Measurements from ENCODE around the gene EPHA6.
A peak's percentile ranks its signal among the peaks of the same experiment; 100 is the strongest.

Gene EPHA6

GRCh38 chr3:97721446-97721845, 907.1 kb downstream of the EPHA6 start:
- no peak for DNase-seq

- DNase-seq, result no peak
These were observed 922.5 kb downstream of the EPHA6 start for GRCh38 chr3:97736928-97737327.

DNA sequence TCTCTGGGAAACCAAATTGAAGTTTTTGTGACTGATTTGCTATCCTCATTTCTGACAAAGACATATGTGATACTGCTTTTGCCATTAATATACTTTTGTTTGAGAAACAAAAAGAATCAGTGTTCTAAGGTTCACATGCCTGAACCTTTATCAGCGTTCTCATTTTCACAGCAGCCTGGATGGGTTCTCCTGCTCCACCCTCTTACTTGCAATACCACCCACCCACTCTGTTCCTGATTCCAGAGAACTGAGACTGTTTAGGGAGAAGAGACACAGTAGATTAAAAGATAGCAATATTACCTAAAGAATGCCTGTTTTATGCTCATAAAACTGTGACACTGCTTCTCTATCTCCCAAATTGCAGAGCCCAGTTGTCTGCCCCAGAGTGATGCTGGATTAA, 924.4 kb downstream of the EPHA6 start:
- DNase-seq, result no peak

DNA sequence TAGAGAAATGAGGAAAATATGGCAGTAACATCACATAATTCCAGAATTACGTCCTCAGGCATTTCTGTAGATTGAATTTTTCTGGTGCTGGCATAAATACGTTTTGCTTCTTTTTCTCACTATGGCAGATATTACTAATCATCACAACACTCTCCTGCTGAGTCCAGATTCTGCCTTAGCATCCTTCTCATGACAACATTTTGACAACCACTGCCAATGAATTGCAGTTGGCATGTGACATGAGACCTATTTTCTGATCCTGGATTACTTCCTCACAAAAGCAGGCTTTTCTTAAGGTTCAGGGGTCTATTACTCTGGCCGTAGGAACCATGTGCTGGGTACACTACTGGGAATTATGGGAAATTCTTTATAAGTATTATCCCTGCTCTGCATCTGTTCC, 927.6 kb downstream of the EPHA6 start:
- DNase-seq, result no peak

- DNase-seq, result no peak
These were observed 929.9 kb downstream of the EPHA6 start for GRCh38 chr3:97744289-97744688.

GRCh38 chr3:97763586-97764406, 949.4 kb downstream of the EPHA6 start:
- DNase-seq, result no peak

DNA sequence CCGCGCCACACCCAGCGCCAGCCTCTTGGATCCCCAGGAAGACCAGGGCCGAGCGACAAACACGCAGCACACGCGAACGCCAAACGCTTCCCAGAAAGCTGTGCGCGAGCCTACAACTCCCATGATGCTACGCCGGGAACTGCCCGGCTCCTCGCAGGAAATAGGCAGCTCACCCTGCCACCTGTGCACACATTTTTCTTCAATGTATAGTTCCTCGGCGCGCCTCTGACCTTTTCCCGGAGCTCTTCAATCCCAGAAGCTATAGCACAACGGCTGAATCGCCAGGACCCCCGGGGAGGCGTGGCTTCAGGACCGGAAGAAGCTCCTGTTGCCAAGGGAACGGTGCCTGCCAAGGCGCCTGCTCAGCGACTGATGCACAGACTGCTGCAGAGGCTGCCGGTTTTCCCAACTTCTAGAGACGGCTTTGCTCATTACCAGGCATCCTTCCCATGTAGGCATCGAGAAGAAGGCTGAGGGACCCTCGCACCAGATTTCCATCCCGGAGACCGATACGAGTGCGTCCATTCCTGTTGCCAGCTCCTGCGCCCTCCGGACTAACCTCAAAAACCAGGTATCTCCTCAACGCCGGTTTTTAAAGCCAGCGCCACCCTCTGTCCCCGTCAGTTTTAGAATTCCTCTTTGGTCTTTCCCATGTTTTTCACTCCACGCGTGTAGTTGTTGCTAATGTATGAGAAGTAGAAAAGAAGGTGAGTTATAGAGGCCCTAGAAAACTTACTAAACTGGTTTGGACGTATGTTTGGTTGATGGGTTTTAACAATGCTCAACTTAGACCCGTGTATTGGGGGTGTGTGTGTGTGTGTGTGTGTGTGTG, 950.2 kb downstream of the EPHA6 start, which contains the start of gene ARL6:
TSS of gene ARL6 (plus strand) at position 352 of the 832 bp plus-strand sequence. CDS start 3,350 bp downstream, outside the sequence.
- DNase-seq, result peak; percentile 62 to 69

DNA sequence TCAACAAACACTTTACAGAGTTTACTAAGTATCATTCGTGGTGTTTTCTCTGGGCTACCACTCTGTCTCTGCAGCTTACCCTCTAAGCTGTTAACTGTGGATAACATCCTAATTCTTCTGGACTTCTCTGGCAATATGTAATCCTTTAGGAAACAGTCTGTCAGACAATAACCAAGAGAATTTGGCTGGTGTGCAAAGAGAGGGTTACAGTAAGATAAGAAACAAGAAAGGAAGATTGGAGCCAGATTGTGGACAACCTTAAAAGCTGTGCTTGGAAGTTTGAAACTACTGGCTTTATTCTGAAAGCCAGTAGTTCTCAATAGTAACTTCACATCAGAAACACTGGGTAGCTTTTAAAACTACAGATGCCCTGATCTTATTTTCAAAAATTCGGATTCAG, 950.9 kb downstream of the EPHA6 start:
- DNase-seq, result no peak

- DNase-seq, result no peak
These were observed 958.5 kb downstream of the EPHA6 start for GRCh38 chr3:97772926-97773325.

GRCh38 chr3:97778152-97778551, 963.8 kb downstream of the EPHA6 start:
- DNase-seq, result no peak

GRCh38 chr3:97793420-97794019, 979.1 kb downstream of the EPHA6 start:
- peak in 1 of 2 donors; percentile 69 for DNase-seq

- no peak for DNase-seq
These were observed 981.6 kb downstream of the EPHA6 start for GRCh38 chr3:97795951-97796350.

All from CD4-positive, alpha-beta T cell treated with Interleukin-1 beta for 1 hour (primary cell).